Neural progenitor cell (in vitro differentiated cells): ENCODE measurements around the gene SPATA46. TPM values are rescaled to one million over a fixed set of nuclear protein-coding genes. Genes with fewer than 3 reads are reported as not detected.

Source experiments
- DNase-seq: peaks from one replicate; pipeline ENCODE4 v3.0.0-alpha.2; 2016; ENCODE audit warnings: low spot score
- H2AFZ ChIP-seq: fragments of 200-600 bp; sonication (generic); replicated peaks from 2 replicates; pipeline ENCODE4 v1.6.1; 2016; ENCODE audit warnings: antibody characterized with exemption
- H3F3A ChIP-seq: fragments of 200-600 bp; sonication (generic); 2 replicates; pipeline ENCODE4 v1.6.1; 2016; ENCODE audit warnings: antibody characterized with exemption, low read depth
- H3K27ac ChIP-seq: fragments of 200-600 bp; sonication (generic); 2 replicates; pipeline ENCODE4 v1.5.1; 2016; ENCODE audit warnings: mild to moderate bottlenecking
- H3K27me3 ChIP-seq: fragments of 200-600 bp; sonication (generic); 2 replicates; pipeline ENCODE4 v1.6.1; 2016; ENCODE audit warnings: mild to moderate bottlenecking, moderate library complexity
- H3K36me3 ChIP-seq: fragments of 200-600 bp; sonication (generic); 2 replicates; pipeline ENCODE4 v1.5.1; 2016
- H3K4me1 ChIP-seq: fragments of 200-600 bp; sonication (generic); 2 replicates; pipeline ENCODE4 v1.6.1; 2016; ENCODE audit warnings: mixed run types
- H3K4me2 ChIP-seq: fragments of 200-600 bp; sonication (generic); 2 replicates; pipeline ENCODE4 v1.6.1; 2016
- H3K4me3 ChIP-seq: fragments of 200-600 bp; sonication (generic); 2 replicates; pipeline ENCODE4 v1.5.1; 2016
- H3K79me2 ChIP-seq: fragments of 200-600 bp; sonication (generic); 2 replicates; pipeline ENCODE4 v1.6.1; 2016; ENCODE audit warnings: low read depth
- H3K9ac ChIP-seq: fragments of 200-600 bp; sonication (generic); 2 replicates; pipeline ENCODE4 v1.6.1; 2016
- H3K9me3 ChIP-seq: fragments of 200-600 bp; sonication (generic); 2 replicates; pipeline ENCODE4 v1.5.1; 2016; ENCODE audit warnings: low read depth
- H4K20me1 ChIP-seq: fragments of 200-600 bp; sonication (generic); 2 replicates; pipeline ENCODE4 v1.6.1; 2016; ENCODE audit warnings: low read depth
- H3K27ac Mint-ChIP-seq: 3 replicates; pipeline ENCODE4 v1.8.0; 2021; ENCODE audit warnings: mixed read lengths
- H3K27me3 Mint-ChIP-seq: 2 replicates; pipeline ENCODE4 v1.8.0; 2022; ENCODE audit warnings: low read depth, mild to moderate bottlenecking, inconsistent platforms, moderate library complexity, mixed read lengths; ENCODE audit not compliant: insufficient read depth
- H3K36me3 Mint-ChIP-seq: 3 replicates; pipeline ENCODE4 v1.8.0; 2021; ENCODE audit warnings: mixed read lengths
- H3K4me1 Mint-ChIP-seq: 3 replicates; pipeline ENCODE4 v1.8.0; 2021; ENCODE audit warnings: mixed read lengths
- H3K4me3 Mint-ChIP-seq: 3 replicates; pipeline ENCODE4 v1.8.0; 2021; ENCODE audit warnings: mild to moderate bottlenecking, moderate library complexity, mixed read lengths
- H3K9me3 Mint-ChIP-seq: 3 replicates; pipeline ENCODE4 v1.8.0; 2020; ENCODE audit warnings: mixed read lengths
- CTCF ChIP-seq: fragments of 200-600 bp; sonication (generic); IDR thresholded peaks from 2 replicates; pipeline ENCODE4 v1.5.1; 2017; ENCODE audit warnings: antibody characterized with exemption, mild to moderate bottlenecking
- EZH2 ChIP-seq: fragments of 200-600 bp; sonication (generic); IDR thresholded peaks from 2 replicates; pipeline ENCODE4 v1.6.1; 2017; ENCODE audit warnings: antibody characterized with exemption, mild to moderate bottlenecking, moderate library complexity
- EZH2phosphoT487 ChIP-seq: fragments of 200-600 bp; sonication (generic); IDR thresholded peaks from 2 replicates; pipeline ENCODE4 v1.6.1; 2017; ENCODE audit warnings: antibody characterized with exemption
- total RNA-seq: library from RNA; depleted of rRNA; stranded (reverse); fragments of >200 nt; gene quantifications from 2 replicates; pipeline ENCODE4 v1.2.3, GENCODE V29; 2015; ENCODE audit warnings: low replicate concordance

SPATA46 gene
- total RNA-seq, 1 donor from 2014 or later: not detected

- H3K27ac Mint-ChIP-seq: no peak overlapping the region
- Histone ChIP-seq H3K27me3 (no peaks in the 10 kb centered on the region), H3K4me3 (no peak overlapping the region), H3K4me1 (no peaks in the 10 kb centered on the region), H3K79me2 (no peaks in the 10 kb centered on the region), H4K20me1 (no peaks in the 10 kb centered on the region), H3K27ac (no peak overlapping the region), H3K9ac (no peak overlapping the region), H3K9me3 (no peaks in the 10 kb centered on the region), H2AFZ (no peak overlapping the region), H3K36me3 (no peaks in the 10 kb centered on the region), H3F3A (no peaks in the 10 kb centered on the region), H3K4me2 (no peak overlapping the region)
- peaks cover 4% of the 10 kb centered on the region for H3K4me1 Mint-ChIP-seq
- no peaks in the 10 kb centered on the region for H3K27me3 Mint-ChIP-seq
- no peak overlapping the region for H3K4me3 Mint-ChIP-seq
- no peak for DNase-seq
- no peaks in the 10 kb centered on the region for H3K9me3 Mint-ChIP-seq
- no peak for TF ChIP-seq EZH2phosphoT487
- no peak for TF ChIP-seq EZH2
- no peak for TF ChIP-seq CTCF
- peaks cover 17% of the 10 kb centered on the region for H3K36me3 Mint-ChIP-seq
Measured at GRCh38 chr1:162347281-162347680, 29.4 kb downstream of the SPATA46 start.

- H3K79me2 ChIP-seq: no peaks in the 10 kb centered on the region
- no peak overlapping the region for H3K4me3 ChIP-seq
- DNase-seq: no peak
- H4K20me1 ChIP-seq: no peaks in the 10 kb centered on the region
- no peak overlapping the region for H3K27ac ChIP-seq
- no peak overlapping the region for H3K4me2 ChIP-seq
- no peak overlapping the region for H3K27ac Mint-ChIP-seq
- no peaks in the 10 kb centered on the region for H3K36me3 ChIP-seq
- no peak for TF ChIP-seq EZH2phosphoT487
- no peak for TF ChIP-seq EZH2
- TF ChIP-seq CTCF: no peak
- H3K4me1 ChIP-seq: no peaks in the 10 kb centered on the region
- no peak overlapping the region for H3K4me3 Mint-ChIP-seq
- H3K9me3 Mint-ChIP-seq: no peaks in the 10 kb centered on the region
- H3K9me3 ChIP-seq: no peaks in the 10 kb centered on the region
- peaks cover 13% of the 10 kb centered on the region for H3K36me3 Mint-ChIP-seq
- H3K9ac ChIP-seq: no peak overlapping the region
- no peaks in the 10 kb centered on the region for H3K27me3 ChIP-seq
- no peaks in the 10 kb centered on the region for H3K27me3 Mint-ChIP-seq
- H2AFZ ChIP-seq: no peak overlapping the region
- no peaks in the 10 kb centered on the region for H3K4me1 Mint-ChIP-seq
- no peaks in the 10 kb centered on the region for H3F3A ChIP-seq
Measured at GRCh38 chr1:162343470-162343869, 33.2 kb downstream of the SPATA46 start.

- no peak for DNase-seq
- Histone ChIP-seq H4K20me1 (no peaks in the 10 kb centered on the region), H3K27ac (no peak overlapping the region), H3K36me3 (no peaks in the 10 kb centered on the region), H3K4me3 (no peak overlapping the region), H3K4me2 (no peak overlapping the region), H2AFZ (no peak overlapping the region), H3F3A (no peaks in the 10 kb centered on the region), H3K9ac (no peak overlapping the region), H3K27me3 (no peaks in the 10 kb centered on the region), H3K4me1 (no peaks in the 10 kb centered on the region), H3K79me2 (no peaks in the 10 kb centered on the region), H3K9me3 (no peaks in the 10 kb centered on the region)
- no peak overlapping the region for H3K4me3 Mint-ChIP-seq
- H3K27ac Mint-ChIP-seq: no peak overlapping the region
- no peaks in the 10 kb centered on the region for H3K9me3 Mint-ChIP-seq
- TF ChIP-seq EZH2 (no peak), CTCF (no peak), EZH2phosphoT487 (no peak)
- no peaks in the 10 kb centered on the region for H3K4me1 Mint-ChIP-seq
- H3K36me3 Mint-ChIP-seq: peaks cover 7% of the 10 kb centered on the region
- H3K27me3 Mint-ChIP-seq: no peaks in the 10 kb centered on the region
Measured at GRCh38 chr1:162342452-162342983, 34.1 kb downstream of the SPATA46 start.
